GM18858 (cell line): Measurements from ENCODE around the gene LRRN2.
"Not testable (repeated sequence)": the region's sequence is repeated elsewhere in the genome, so short reads cannot be mapped to it uniquely, and the experiment has no call there.

Experiments
- ATAC-seq: cut with Tn5 transposase; IDR thresholded peaks from one replicate; pipeline ENCODE4 v1.9.1; 2021; ENCODE audit not compliant: unreplicated experiment

LRRN2 gene

GRCh38 chr1:204633665-204634064 lies 51.9 kb downstream of the LRRN2 start:
- ATAC-seq: no peak

GRCh38 chr1:204630132-204630905 lies 55.2 kb downstream of the LRRN2 start:
- no peak for ATAC-seq

GRCh38 chr1:204629459-204629858 lies 56.1 kb downstream of the LRRN2 start:
- not testable (repeated sequence) for ATAC-seq

- ATAC-seq: no peak
These were observed 56.7 kb downstream of the LRRN2 start for GRCh38 chr1:204628868-204629267.

- ATAC-seq: no peak
These were observed 58.1 kb downstream of the LRRN2 start for GRCh38 chr1:204627436-204627835.

GRCh38 chr1:204626381-204626780 lies 59.2 kb downstream of the LRRN2 start:
- no peak for ATAC-seq

GRCh38 chr1:204624631-204625216 lies 60.8 kb downstream of the LRRN2 start:
- no peak for ATAC-seq

- ATAC-seq: no peak
These were observed 61.6 kb downstream of the LRRN2 start for GRCh38 chr1:204623894-204624361.

GRCh38 chr1:204623365-204623893 lies 62.1 kb downstream of the LRRN2 start:
- ATAC-seq: no peak

- no peak for ATAC-seq
These were observed 63.5 kb downstream of the LRRN2 start for GRCh38 chr1:204621996-204622395.

- no peak for ATAC-seq
These were observed 64.1 kb downstream of the LRRN2 start for GRCh38 chr1:204621396-204621795.

GRCh38 chr1:204619721-204620120 lies 65.8 kb downstream of the LRRN2 start:
- no peak for ATAC-seq

- no peak for ATAC-seq
These were observed 67.3 kb downstream of the LRRN2 start for GRCh38 chr1:204618148-204618760.

- ATAC-seq: no peak
These were observed 68.0 kb downstream of the LRRN2 start for GRCh38 chr1:204617256-204618147.

GRCh38 chr1:204616641-204617040 lies 68.9 kb downstream of the LRRN2 start:
- ATAC-seq: no peak

- no peak for ATAC-seq
These were observed 69.7 kb downstream of the LRRN2 start for GRCh38 chr1:204615881-204616280.

- no peak for ATAC-seq
These were observed 71.9 kb downstream of the LRRN2 start for GRCh38 chr1:204613636-204614035.

- ATAC-seq: no peak
These were observed 73.2 kb downstream of the LRRN2 start for GRCh38 chr1:204612326-204612725.

GRCh38 chr1:204611036-204611435 lies 74.5 kb downstream of the LRRN2 start:
- ATAC-seq: no peak

GRCh38 chr1:204607910-204608309 lies 77.6 kb downstream of the LRRN2 start:
- ATAC-seq: no peak

- no peak for ATAC-seq
These were observed 79.7 kb downstream of the LRRN2 start for GRCh38 chr1:204605791-204606190.
